ENCODE data around the gene AKAP6. TPM values are rescaled to one million over a fixed set of nuclear protein-coding genes. Genes with fewer than 3 reads are reported as not detected.

AKAP6 gene
- total and polyA plus RNA-seq, 4 donors = 0.42 to 3.2 (median 1.7) TPM

- DNase-seq (ENCODE audit: low spot score) = no peak
- TF ChIP-seq MAX (IDR thresholded peaks at IDR 0.05) (no peak), ATF3 (IDR thresholded peaks at IDR 0.05) (no peak), CTCF (IDR thresholded peaks at IDR 0.05; ENCODE audit: low read depth, low read length, missing input control) (no peak), FOXA1 (IDR thresholded peaks at IDR 0.05) (no peak), JUND (IDR thresholded peaks at IDR 0.05) (no peak), HNF4A (conservative IDR thresholded peaks at IDR 0.05) (no peak), EGR1 (IDR thresholded peaks at IDR 0.05; ENCODE audit: low read depth in 2 of 2) (no peak), NR2F2 (IDR thresholded peaks at IDR 0.05) (no peak), TAF1 (conservative IDR thresholded peaks at IDR 0.05) (no peak), SP1 (IDR thresholded peaks at IDR 0.05) (no peak), FOXA2 (IDR thresholded peaks at IDR 0.05) (no peak)
- H3K4me1 ChIP-seq (ENCODE audit: control insufficient read depth in 4 of 4, insufficient read depth in 4 of 4, low read length in 3 of 4) = peaks cover 0 to 22% (median 20%) of the 10 kb centered on the region in 4 donors
- no peak overlapping the region for H3K9ac ChIP-seq (ENCODE audit: low read depth in 1 of 2, low read length in 2 of 2)
- no peaks in the 10 kb centered on the region for H3K36me3 ChIP-seq (ENCODE audit: control insufficient read depth in 4 of 4, insufficient read depth in 3 of 4, low read depth in 1 of 4, low read length in 3 of 4)
- WGBS = 74% methylated on average over 3 of the region's 3 CpGs
- H3K27ac ChIP-seq (ENCODE audit: low read depth in 1 of 2, low read length in 2 of 2) = peak overlapping the region; percentile 61 to 65
- H3K9me3 ChIP-seq (ENCODE audit: control insufficient read depth in 4 of 4, low read length in 3 of 4) = no peaks in the 10 kb centered on the region
- no peaks in the 10 kb centered on the region for H3K27me3 ChIP-seq (ENCODE audit: control insufficient read depth in 4 of 4, insufficient read depth in 4 of 4, low read length in 3 of 4)
- no peak overlapping the region for H3K4me3 ChIP-seq (ENCODE audit: low read depth in 1 of 3, low read length in 3 of 3)
Observed at GRCh38 chr14:32304296-32304695, 24.8 kb upstream of the AKAP6 start.

- Histone ChIP-seq H3K27me3 (ENCODE audit: control insufficient read depth in 4 of 4, insufficient read depth in 4 of 4, low read length in 3 of 4) (no peaks in the 10 kb centered on the region), H3K4me1 (ENCODE audit: control insufficient read depth in 4 of 4, insufficient read depth in 4 of 4, low read length in 3 of 4) (peaks cover 0 to 26% (median 20%) of the 10 kb centered on the region in 4 donors), H3K9me3 (ENCODE audit: control insufficient read depth in 4 of 4, low read length in 3 of 4) (no peaks in the 10 kb centered on the region), H3K27ac (ENCODE audit: low read depth in 1 of 2, low read length in 2 of 2) (no peak overlapping the region), H3K9ac (ENCODE audit: low read depth in 1 of 2, low read length in 2 of 2) (no peak overlapping the region), H3K36me3 (ENCODE audit: control insufficient read depth in 4 of 4, insufficient read depth in 3 of 4, low read depth in 1 of 4, low read length in 3 of 4) (no peaks in the 10 kb centered on the region), H3K4me3 (ENCODE audit: low read depth in 1 of 3, low read length in 3 of 3) (no peak overlapping the region)
- 95% methylated on average over 3 of the region's 3 CpGs for WGBS
- no peak for TF ChIP-seq HNF4A (conservative IDR thresholded peaks at IDR 0.05)
- TF ChIP-seq NR2F2 (IDR thresholded peaks at IDR 0.05) = no peak
- TF ChIP-seq SP1 (IDR thresholded peaks at IDR 0.05) = no peak
- TF ChIP-seq HNF4G (IDR thresholded peaks at IDR 0.05) = no peak
- TF ChIP-seq FOXA1 (IDR thresholded peaks at IDR 0.05) = no peak
- no peak for TF ChIP-seq YY1 (IDR thresholded peaks at IDR 0.05)
- TF ChIP-seq RXRA (IDR thresholded peaks at IDR 0.05) = no peak
- TF ChIP-seq FOXA2 (IDR thresholded peaks at IDR 0.05) = no peak
- TF ChIP-seq RAD21 (IDR thresholded peaks at IDR 0.05) = no peak
- TF ChIP-seq GABPA (IDR thresholded peaks at IDR 0.05 in 1 of 2, conservative IDR thresholded peaks at IDR 0.05 in 1 of 2) = no peak
- no peak for TF ChIP-seq CTCF (IDR thresholded peaks at IDR 0.05; ENCODE audit: low read depth, low read length, missing input control)
- TF ChIP-seq ATF3 (IDR thresholded peaks at IDR 0.05) = no peak
- no peak for TF ChIP-seq TAF1 (conservative IDR thresholded peaks at IDR 0.05)
- TF ChIP-seq MAX (IDR thresholded peaks at IDR 0.05) = no peak
- no peak for DNase-seq (ENCODE audit: low spot score)
Observed at GRCh38 chr14:32306549-32306948, 22.5 kb upstream of the AKAP6 start.
